SU-DHL-6 (cell line): ENCODE measurements around the gene RAB11A.

Source experiments
- EZH2phosphoT487 ChIP-seq: fragments of 200-600 bp; sonication (generic), shearing (Covaris generic); conservative IDR thresholded peaks from 2 replicates; pipeline ENCODE4 v1.6.1; 2018; ENCODE audit warnings: mild to moderate bottlenecking, antibody characterized with exemption, low read length, moderate library complexity, mixed read lengths
- TF ChIP-seq, protein P1 (sequence below): fragments of 200-600 bp; sonication (generic); IDR thresholded peaks from one replicate; pipeline ENCODE4 v1.5.1; 2017; ENCODE audit warnings: antibody characterized with exemption, mild to moderate bottlenecking, low read length, moderate library complexity; ENCODE audit not compliant: insufficient read depth, poor library complexity, severe bottlenecking

DNA sequence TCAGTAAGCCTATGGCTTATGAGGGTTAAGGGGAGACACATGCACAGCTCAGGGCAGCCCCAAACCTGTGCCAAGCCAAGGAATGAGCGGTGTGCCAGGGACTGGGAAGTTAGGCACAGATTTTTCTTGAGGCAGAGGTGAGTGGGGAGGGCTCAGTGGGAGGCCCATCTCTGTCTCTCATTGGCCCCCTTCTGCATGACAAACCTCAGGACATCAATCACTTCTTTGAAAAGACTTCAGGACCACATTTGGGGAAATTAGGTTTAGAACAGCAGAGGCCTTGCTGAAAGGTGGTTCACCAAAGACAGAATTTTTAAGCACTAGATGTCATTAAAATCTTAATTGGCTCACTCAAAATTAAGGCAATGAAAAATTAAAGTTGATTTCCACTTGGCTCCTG, 57.2 kb downstream of the RAB11A start:
- TF ChIP-seq, protein P1, sequence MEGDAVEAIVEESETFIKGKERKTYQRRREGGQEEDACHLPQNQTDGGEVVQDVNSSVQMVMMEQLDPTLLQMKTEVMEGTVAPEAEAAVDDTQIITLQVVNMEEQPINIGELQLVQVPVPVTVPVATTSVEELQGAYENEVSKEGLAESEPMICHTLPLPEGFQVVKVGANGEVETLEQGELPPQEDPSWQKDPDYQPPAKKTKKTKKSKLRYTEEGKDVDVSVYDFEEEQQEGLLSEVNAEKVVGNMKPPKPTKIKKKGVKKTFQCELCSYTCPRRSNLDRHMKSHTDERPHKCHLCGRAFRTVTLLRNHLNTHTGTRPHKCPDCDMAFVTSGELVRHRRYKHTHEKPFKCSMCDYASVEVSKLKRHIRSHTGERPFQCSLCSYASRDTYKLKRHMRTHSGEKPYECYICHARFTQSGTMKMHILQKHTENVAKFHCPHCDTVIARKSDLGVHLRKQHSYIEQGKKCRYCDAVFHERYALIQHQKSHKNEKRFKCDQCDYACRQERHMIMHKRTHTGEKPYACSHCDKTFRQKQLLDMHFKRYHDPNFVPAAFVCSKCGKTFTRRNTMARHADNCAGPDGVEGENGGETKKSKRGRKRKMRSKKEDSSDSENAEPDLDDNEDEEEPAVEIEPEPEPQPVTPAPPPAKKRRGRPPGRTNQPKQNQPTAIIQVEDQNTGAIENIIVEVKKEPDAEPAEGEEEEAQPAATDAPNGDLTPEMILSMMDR: no peak
- no peak for TF ChIP-seq EZH2phosphoT487
